ENCODE results near the gene BRD8.

- TF ChIP-seq CTCF (IDR thresholded peaks at IDR 0.05): no peak
- TF ChIP-seq EP300 (IDR thresholded peaks at IDR 0.05): no peak
Measured at GRCh38 chr5:138188626-138189025, 10.2 kb upstream of the BRD8 start.

Data from tibial nerve (tissue), 4 donors.